ENCODE measurements around the gene ZNF557. TPM values are rescaled to one million over a fixed set of nuclear protein-coding genes. Genes with fewer than 3 reads are reported as not detected.

ZNF557 gene
- total RNA-seq, 2 donors from 2014 or later, result 6.5 to 6.6 TPM

GRCh38 chr19:7124782-7125181 is 55.3 kb downstream of the ZNF557 start:
- TF ChIP-seq CTCF (IDR thresholded peaks at IDR 0.05) (no peak), POLR2A (IDR thresholded peaks at IDR 0.05) (no peak)
- 63 to 73% methylated on average over 3 of the region's 3 CpGs for WGBS, 2 donors
- H3K9me3 ChIP-seq, result peaks cover 0 to 8% (median 0%) of the 10 kb centered on the region in 3 donors
- H3K27ac ChIP-seq, result peak overlapping the region in 1 of 4 donors; percentile 34
- intact Hi-C loops (cut with DNase I), result no loop called here
- no peak for DNase-seq
- H3K4me3 ChIP-seq, result no peak overlapping the region
- no peaks in the 10 kb centered on the region for H3K27me3 ChIP-seq
- H3K36me3 ChIP-seq (replicated peaks in 1 of 2; ENCODE audit: insufficient read depth in 1 of 2, low read depth in 2 of 2), result peaks cover 34 to 72% of the 10 kb centered on the region in 2 donors
- H3K4me1 ChIP-seq, result no peaks in the 10 kb centered on the region
- no peak for ATAC-seq

GRCh38 chr19:7125221-7125620 is 55.7 kb downstream of the ZNF557 start:
- no peak for ATAC-seq
- Histone ChIP-seq H3K27ac (no peak overlapping the region), H3K9me3 (peaks cover 0 to 8% (median 0%) of the 10 kb centered on the region in 3 donors), H3K36me3 (replicated peaks in 1 of 2; ENCODE audit: insufficient read depth in 1 of 2, low read depth in 2 of 2) (peaks cover 30 to 72% of the 10 kb centered on the region in 2 donors), H3K27me3 (no peaks in the 10 kb centered on the region), H3K4me3 (no peak overlapping the region), H3K4me1 (no peaks in the 10 kb centered on the region)
- TF ChIP-seq CTCF (IDR thresholded peaks at IDR 0.05), result no peak
- TF ChIP-seq POLR2A (IDR thresholded peaks at IDR 0.05), result no peak
- WGBS, 2 donors, result 90 to 96% methylated on average over 8 to 16 of the region's 16 CpGs
- intact Hi-C loops (cut with DNase I), result no loop called here
- DNase-seq, result no peak

- H3K36me3 ChIP-seq (replicated peaks in 1 of 2; ENCODE audit: insufficient read depth in 1 of 2, low read depth in 2 of 2), result peaks cover 32 to 71% of the 10 kb centered on the region in 2 donors
- H3K27ac ChIP-seq, result no peak overlapping the region
- intact Hi-C loops (cut with DNase I), result no loop called here
- no peak overlapping the region for H3K4me3 ChIP-seq
- no peak for DNase-seq
- H3K4me1 ChIP-seq, result no peaks in the 10 kb centered on the region
- H3K27me3 ChIP-seq, result no peaks in the 10 kb centered on the region
- no peak for ATAC-seq
- peaks cover 0 to 8% (median 0%) of the 10 kb centered on the region in 3 donors for H3K9me3 ChIP-seq
- no peak for TF ChIP-seq CTCF (IDR thresholded peaks at IDR 0.05)
- TF ChIP-seq POLR2A (IDR thresholded peaks at IDR 0.05), result no peak
- 97% methylated on average over 3 of the region's 3 CpGs; no CpG with 5 or more reads in 1 of the 2 donors for WGBS, 2 donors
Observed at GRCh38 chr19:7126132-7126531, 56.6 kb downstream of the ZNF557 start.

GRCh38 chr19:7130043-7130442 is 60.5 kb downstream of the ZNF557 start:
- no peak for TF ChIP-seq POLR2A (IDR thresholded peaks at IDR 0.05)
- TF ChIP-seq CTCF (IDR thresholded peaks at IDR 0.05), result no peak
- ATAC-seq (no peak), DNase-seq (no peak)
- intact Hi-C loops (cut with DNase I), result no loop called here
- peaks cover 0 to 8% (median 0%) of the 10 kb centered on the region in 3 donors for H3K9me3 ChIP-seq
- no peak overlapping the region for H3K4me3 ChIP-seq
- peaks cover 8% of the 10 kb centered on the region for H3K4me1 ChIP-seq
- no peaks in the 10 kb centered on the region for H3K27me3 ChIP-seq
- WGBS, 2 donors, result 100% methylated on average over 1 of the region's 1 CpG
- no peak overlapping the region for H3K27ac ChIP-seq
- peaks cover 33 to 53% of the 10 kb centered on the region in 2 donors for H3K36me3 ChIP-seq (replicated peaks in 1 of 2; ENCODE audit: insufficient read depth in 1 of 2, low read depth in 2 of 2)

- H3K4me1 ChIP-seq, result peaks cover 17% of the 10 kb centered on the region
- no peak overlapping the region for H3K27ac ChIP-seq
- ATAC-seq (no peak), DNase-seq (no peak)
- 95 to 98% methylated on average over 12 to 15 of the region's 16 CpGs for WGBS, 2 donors
- peaks cover 20 to 34% of the 10 kb centered on the region in 2 donors for H3K36me3 ChIP-seq (replicated peaks in 1 of 2; ENCODE audit: insufficient read depth in 1 of 2, low read depth in 2 of 2)
- no peaks in the 10 kb centered on the region for H3K27me3 ChIP-seq
- intact Hi-C loops (cut with DNase I), result no loop called here
- H3K4me3 ChIP-seq, result no peak overlapping the region
- no peak for TF ChIP-seq CTCF (IDR thresholded peaks at IDR 0.05)
- H3K9me3 ChIP-seq, result no peaks in the 10 kb centered on the region
Observed at GRCh38 chr19:7132054-7132453, 62.6 kb downstream of the ZNF557 start.

All from body of pancreas (tissue), 4 donors.